ENCODE measurements around the gene DDX1.

GRCh38 chr2:15664273-15665066 lies 72.8 kb downstream of the DDX1 start:
- TF ChIP-seq CTCF (conservative IDR thresholded peaks at IDR 0.05; ENCODE audit: low read length) = no peak
- no peak for TF ChIP-seq EZH2phosphoT487 (IDR thresholded peaks at IDR 0.05; ENCODE audit: borderline replicate concordance)

Data from Loucy (cell line).